Kidney epithelial cell (primary cell): ENCODE measurements around the gene BMERB1. TPM values are rescaled to one million over a fixed set of nuclear protein-coding genes. Genes with fewer than 3 reads are reported as not detected.

Source experiments
- DNase-seq: peaks from one replicate; pipeline ENCODE4 v3.0.0-alpha.2; 2010; ENCODE audit warnings: low read depth
- H3K27me3 ChIP-seq: 2 replicates; pipeline ENCODE4 v1.6.0; 2011; ENCODE audit warnings: low read length; ENCODE audit not compliant: control insufficient read depth, insufficient read depth
- H3K36me3 ChIP-seq: 2 replicates; pipeline ENCODE4 v1.5.1; 2011; ENCODE audit warnings: low read length; ENCODE audit not compliant: control insufficient read depth, insufficient read depth
- H3K4me3 ChIP-seq: 2 replicates; pipeline ENCODE4 v1.5.1; 2011; ENCODE audit warnings: low read depth, mild to moderate bottlenecking, control low read depth, low read length
- CTCF ChIP-seq: IDR thresholded peaks from 2 replicates; pipeline ENCODE4 v1.5.1; 2011; ENCODE audit warnings: mild to moderate bottlenecking, moderate library complexity, low read length, control low read depth, inconsistent platforms; ENCODE audit not compliant: insufficient read depth, poor library complexity, severe bottlenecking
- total RNA-seq: library from RNA; depleted of rRNA; stranded (reverse); fragments of >200 nt; gene quantifications from 2 replicates; pipeline ENCODE4 v1.2.3, GENCODE V29; 2015

The BMERB1 gene
- total RNA-seq, 1 donor from 2014 or later: 29.3 TPM

GRCh38 chr16:15583526-15583925 is 149.1 kb downstream of the BMERB1 start:
- no peak for TF ChIP-seq CTCF
- Histone ChIP-seq H3K4me3 (no peak overlapping the region), H3K27me3 (no peaks in the 10 kb centered on the region), H3K36me3 (no peaks in the 10 kb centered on the region)
- no peak for DNase-seq

GRCh38 chr16:15585956-15586355 is 151.6 kb downstream of the BMERB1 start:
- peaks cover 2% of the 10 kb centered on the region for H3K36me3 ChIP-seq
- no peak overlapping the region for H3K4me3 ChIP-seq
- no peaks in the 10 kb centered on the region for H3K27me3 ChIP-seq
- DNase-seq: no peak
- TF ChIP-seq CTCF: no peak

- Histone ChIP-seq H3K36me3 (peaks cover 2% of the 10 kb centered on the region), H3K4me3 (no peak overlapping the region), H3K27me3 (no peaks in the 10 kb centered on the region)
- TF ChIP-seq CTCF: no peak
- DNase-seq: no peak
Observed at GRCh38 chr16:15586716-15587115, 152.3 kb downstream of the BMERB1 start.

GRCh38 chr16:15587152-15587825 is 152.9 kb downstream of the BMERB1 start:
- Histone ChIP-seq H3K4me3 (no peak overlapping the region), H3K36me3 (peaks cover 2% of the 10 kb centered on the region), H3K27me3 (no peaks in the 10 kb centered on the region)
- no peak for TF ChIP-seq CTCF
- DNase-seq: no peak

- Histone ChIP-seq H3K4me3 (no peak overlapping the region), H3K27me3 (no peaks in the 10 kb centered on the region), H3K36me3 (peaks cover 4% of the 10 kb centered on the region)
- no peak for TF ChIP-seq CTCF
- DNase-seq: no peak
Observed at GRCh38 chr16:15592324-15592723, 157.9 kb downstream of the BMERB1 start.

- no peak overlapping the region for H3K4me3 ChIP-seq
Observed at GRCh38 chr16:15593235-15593634, 158.8 kb downstream of the BMERB1 start.

More at GRCh38 chr16:15593235-15593634, 158.8 kb downstream of the BMERB1 start:
- H3K36me3 ChIP-seq: peaks cover 4% of the 10 kb centered on the region
- no peak for DNase-seq
- H3K27me3 ChIP-seq: no peaks in the 10 kb centered on the region
- TF ChIP-seq CTCF: no peak
